Dermis blood vessel endothelial cell (primary cell): ENCODE measurements around the gene ABCC1. TPM values are rescaled to one million over a fixed set of nuclear protein-coding genes. Genes with fewer than 3 reads are reported as not detected.
"Not testable (repeated sequence)": the region's sequence is repeated elsewhere in the genome, so short reads cannot be mapped to it uniquely, and the experiment has no call there.

ENCODE experiments used
- DNase-seq: peaks from one replicate; pipeline ENCODE4 v3.0.0; 2010
- total RNA-seq: library from RNA; depleted of rRNA; stranded (reverse); fragments of >200 nt; gene quantifications from 2 replicates; pipeline ENCODE4 v1.2.3, GENCODE V29; 2014

The ABCC1 gene
- total RNA-seq, 1 donor from 2014 or later = 35.7 TPM

- DNase-seq = no peak
Measured at GRCh38 chr16:16086653-16087446, 137.4 kb downstream of the ABCC1 start.

DNA sequence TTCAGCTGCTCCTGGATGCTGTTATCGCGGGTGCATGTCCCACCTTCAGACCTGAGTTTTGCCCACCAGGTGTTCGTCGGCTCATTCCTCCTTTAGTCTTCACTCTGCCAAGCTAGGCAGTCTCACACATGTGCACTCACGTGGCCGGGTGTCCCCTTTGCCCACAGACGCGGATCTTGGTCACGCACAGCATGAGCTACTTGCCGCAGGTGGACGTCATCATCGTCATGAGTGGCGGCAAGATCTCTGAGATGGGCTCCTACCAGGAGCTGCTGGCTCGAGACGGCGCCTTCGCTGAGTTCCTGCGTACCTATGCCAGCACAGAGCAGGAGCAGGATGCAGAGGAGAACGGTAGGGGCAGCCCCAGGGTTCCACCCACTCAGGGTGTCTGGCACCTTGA is 140.8 kb downstream of the ABCC1 start:
- no peak for DNase-seq

DNA sequence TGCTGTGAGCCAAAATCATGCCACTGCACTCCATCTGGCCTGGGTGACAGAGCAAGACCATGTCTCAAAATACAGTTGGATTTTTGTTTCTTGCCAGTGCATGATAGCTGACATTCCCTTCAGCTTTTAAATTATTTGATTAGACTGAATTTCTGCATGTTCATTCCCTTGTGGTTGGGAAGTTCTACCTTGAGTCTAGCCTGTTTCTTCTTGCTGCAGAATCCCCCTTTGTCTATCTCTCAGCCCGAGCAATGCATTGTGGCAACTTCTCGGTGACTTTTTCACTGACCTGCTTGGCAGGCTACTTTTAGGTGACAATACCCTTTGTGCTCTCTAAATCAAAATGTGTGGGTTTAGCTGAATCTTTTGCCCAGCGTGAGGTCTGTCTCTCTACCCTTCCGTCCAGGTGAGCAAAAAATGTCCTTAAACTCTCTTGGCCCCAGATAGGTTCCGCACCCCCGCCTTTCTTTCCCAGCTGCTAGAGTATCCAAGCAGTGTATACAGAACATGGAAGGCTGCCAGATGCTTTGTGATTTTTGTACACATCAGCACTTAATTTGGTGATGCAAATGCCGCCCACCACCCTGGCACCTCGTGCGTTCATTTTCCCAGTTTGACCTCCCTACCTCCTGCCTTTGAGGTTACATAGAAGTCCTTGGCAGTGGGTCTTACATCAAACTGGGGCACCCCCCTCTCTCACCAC is 143.7 kb downstream of the ABCC1 start:
- DNase-seq = peak; percentile 32

- DNase-seq = no peak
Measured at GRCh38 chr16:16093628-16094332, 144.4 kb downstream of the ABCC1 start.

GRCh38 chr16:16095646-16096045 is 146.2 kb downstream of the ABCC1 start:
- no peak for DNase-seq

- no peak for DNase-seq
Measured at GRCh38 chr16:16096121-16096857, 146.9 kb downstream of the ABCC1 start.

- no peak for DNase-seq
Measured at GRCh38 chr16:16096858-16097213, 147.4 kb downstream of the ABCC1 start.

- DNase-seq = no peak
Measured at GRCh38 chr16:16099320-16099719, 149.9 kb downstream of the ABCC1 start.

DNA sequence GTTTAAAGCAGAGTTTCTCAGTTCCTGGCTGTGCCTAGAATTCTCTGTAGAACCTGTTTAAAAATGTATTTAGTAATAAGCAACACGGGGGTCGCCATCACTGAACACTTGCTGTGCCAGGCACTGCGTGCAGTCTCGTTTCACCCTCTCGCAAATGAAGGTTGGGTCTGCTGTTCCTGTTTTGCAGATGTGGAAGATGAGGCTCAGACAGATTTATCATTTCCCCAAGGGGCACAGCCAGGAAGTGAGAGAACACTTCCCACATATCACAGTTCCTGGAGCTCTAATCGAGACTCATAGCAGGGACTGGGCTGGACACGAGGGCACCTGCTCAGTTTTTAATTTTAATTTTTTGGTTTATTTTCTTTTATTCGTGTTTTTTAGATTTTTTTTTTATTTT is 151.2 kb downstream of the ABCC1 start:
- peak; percentile 38 for DNase-seq

DNA sequence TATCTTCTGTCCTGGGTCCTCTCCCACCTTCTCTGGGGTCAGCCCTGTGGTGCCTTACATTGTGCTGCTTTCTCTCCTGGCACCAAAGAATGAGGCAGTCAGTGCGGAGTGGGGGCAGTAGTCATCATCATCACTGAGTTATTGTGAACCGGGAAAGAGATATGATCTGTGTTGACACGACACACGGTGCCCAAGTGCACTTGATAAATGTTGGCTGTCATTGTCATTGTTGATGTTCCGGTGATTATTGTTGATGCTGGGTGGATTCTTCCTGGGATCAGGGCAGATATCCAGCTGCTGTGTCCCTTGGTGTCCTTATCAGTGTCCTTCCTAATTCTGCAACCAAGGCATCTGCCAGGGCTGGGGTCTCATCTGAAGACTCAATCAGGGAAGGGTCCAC is 152.2 kb downstream of the ABCC1 start:
- DNase-seq = no peak

DNA sequence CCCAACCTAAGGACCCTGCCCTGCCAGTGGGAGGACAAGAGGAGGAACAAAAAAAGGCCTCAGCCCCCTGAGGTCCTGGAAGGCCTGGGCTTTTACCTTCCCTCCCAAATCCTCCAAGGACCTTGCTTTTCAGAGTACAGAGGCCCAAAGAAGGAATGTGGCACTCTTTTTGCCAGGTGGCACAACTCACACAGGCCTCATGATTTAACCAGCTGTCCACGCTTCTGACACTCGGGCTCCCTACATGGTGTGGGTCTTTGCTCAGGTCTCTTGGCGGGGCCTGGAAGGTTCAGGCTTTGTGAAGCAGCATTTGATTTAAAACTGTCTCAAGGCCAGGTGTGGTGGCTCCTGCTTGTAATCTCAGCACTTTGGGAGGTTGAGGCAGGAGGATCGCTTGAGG is 153.3 kb downstream of the ABCC1 start:
- DNase-seq = no peak

DNA sequence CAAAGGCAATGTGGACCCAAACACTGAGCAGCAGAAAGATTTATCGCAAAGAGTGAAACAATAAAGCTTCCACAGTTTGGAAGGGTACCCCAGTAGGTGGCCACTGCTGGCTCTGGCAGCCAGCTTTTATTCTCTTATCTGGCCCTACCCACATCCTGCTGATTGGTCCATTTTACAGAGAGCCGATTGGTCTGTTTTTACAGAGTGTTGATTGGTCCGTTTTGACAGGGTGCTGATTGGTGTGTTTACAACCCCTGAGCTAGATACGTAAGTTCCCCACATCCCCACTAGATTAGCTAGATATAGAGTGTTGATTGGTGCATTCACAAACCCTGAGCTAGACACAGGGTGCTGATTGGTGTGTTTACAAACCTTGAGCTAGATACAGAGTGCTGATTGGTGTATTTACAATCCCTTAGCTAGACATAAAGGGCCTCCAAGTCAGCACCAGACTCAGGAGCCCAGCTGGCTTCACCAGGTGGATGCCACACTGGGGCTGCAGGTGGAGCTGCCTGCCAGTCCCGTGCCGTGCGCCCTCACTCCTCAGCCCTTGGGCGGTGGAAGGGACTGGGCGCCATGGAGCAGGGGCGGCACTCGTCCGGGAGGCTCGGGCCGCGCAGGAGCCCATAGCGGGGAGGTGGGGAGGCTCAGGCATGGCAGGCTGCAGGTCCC is 154.9 kb downstream of the ABCC1 start:
- DNase-seq = not testable (repeated sequence)

DNA sequence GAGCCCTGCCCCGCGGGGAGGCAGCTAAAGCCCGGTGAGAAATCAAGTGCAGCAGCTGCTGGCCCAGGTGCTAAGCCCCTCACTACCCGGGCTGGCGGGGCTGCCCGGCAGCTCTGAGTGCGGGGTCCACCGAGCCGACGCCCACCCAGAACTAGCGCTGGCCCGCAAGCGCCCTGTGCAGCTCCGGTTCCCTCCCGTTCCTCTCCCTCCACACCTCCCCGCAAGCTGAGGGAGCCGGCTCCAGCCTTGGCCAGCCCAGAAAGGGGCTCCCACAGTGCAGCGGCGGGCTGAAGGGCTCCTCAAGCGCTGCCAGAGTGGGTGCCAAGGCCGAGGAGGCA is 155.4 kb downstream of the ABCC1 start:
- DNase-seq = not testable (repeated sequence)

GRCh38 chr16:16105646-16106045 is 156.2 kb downstream of the ABCC1 start:
- no peak for DNase-seq

DNA sequence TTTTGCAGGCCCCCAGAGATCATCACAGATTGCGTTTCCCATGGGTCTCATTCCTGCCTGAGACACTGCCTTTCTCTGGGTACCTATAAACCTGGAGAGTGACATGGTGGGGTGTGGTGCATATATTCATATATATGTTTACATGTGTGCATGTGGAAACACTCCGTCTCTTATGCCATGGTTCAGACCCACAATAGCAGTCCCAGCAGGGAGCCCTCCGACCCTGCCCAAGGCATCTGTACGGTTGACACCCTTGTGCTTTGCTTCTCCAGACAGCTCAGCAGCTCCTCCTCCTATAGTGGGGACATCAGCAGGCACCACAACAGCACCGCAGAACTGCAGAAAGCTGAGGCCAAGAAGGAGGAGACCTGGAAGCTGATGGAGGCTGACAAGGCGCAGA is 157.1 kb downstream of the ABCC1 start:
- DNase-seq = no peak

DNA sequence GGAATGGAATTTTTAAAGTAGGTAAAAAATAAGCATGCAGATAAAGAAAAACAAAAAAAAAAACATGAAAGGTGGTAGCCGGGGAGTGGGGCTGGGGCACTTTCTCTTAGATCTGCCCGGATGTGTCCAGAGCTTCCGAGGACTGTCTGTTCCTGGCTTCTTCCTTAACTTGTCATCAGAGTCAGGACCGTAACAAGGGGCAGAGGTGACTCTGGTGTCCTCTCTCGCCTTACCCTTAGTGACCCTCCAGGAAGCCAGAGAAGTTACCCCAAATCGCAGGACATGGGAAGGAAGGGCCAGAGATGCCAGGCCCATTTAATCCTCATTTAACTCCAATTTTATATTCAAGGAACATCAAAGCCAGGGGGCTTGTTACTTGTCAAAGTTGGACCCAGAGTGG is 158.4 kb downstream of the ABCC1 start:
- DNase-seq = no peak

DNA sequence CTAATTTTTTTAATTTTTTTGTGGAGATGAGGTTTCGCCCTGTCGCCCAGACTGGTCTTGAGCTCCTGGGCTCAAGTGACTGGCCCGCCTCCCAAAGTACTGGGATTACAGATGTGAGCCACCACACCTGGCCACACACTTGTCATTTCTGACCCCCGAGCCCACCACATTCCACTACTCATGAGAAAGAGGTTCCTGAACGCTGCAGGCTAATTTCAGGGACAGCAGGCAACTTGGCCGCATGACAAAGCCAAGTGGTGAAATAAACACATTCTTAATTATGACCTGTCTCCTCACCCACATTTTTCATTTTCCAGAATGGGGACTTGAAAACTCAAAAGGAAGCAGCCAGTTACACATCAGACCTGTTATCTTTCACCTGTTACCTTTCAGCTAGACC is 159.3 kb downstream of the ABCC1 start:
- DNase-seq = no peak

DNA sequence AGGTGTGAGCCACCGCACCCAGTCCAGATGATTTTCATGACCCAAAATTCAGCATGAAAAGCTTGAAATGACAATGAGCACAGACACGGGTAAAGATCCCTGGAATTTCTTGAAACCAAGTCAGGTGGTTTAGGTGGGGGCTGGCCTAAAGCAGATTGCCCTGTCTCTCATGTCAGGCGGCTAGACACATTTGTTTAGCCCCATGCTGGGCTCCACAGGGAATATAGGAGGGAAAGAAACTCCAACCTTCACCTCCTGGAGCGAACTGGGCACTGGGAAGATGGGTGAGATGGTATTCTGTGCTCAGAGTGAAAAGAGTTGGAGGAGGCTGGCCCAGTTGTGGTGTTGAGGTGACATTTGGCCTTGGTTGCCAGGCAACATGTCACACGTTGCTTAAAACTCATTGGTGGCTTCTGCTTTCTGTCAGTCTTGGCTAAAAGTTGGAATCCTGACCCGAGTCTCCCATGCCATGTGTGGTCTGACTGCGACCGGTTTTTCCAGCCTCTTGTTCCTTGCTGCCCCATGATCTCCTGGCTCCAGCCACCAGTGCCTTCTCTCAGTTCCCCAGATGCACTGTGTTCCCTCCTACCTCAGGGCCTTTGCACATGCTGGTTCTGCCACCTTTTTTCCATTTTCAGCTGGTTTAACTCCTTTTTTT is 160.2 kb downstream of the ABCC1 start:
- DNase-seq = no peak

- no peak for DNase-seq
Measured at GRCh38 chr16:16110111-16110490, 160.7 kb downstream of the ABCC1 start.

DNA sequence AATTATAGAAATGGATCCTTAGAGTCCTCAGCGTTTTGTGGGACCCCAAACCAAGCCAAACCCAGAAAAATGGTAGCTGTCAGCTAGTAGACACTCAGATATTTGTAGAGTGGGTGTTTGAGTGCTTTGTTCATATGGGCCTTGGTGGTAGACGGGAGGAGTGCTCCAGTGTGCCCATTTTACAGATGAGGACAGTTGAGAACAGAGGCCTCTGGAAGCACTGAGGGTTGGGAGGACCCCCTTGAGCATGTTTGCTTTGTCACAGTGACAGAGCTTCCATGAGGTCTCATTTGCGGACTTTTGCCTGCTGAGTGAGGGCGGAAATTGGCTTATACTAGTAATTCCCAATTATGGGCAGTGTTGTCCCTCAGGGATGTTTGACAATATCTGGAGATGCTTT is 162.2 kb downstream of the ABCC1 start:
- DNase-seq = no peak

DNA sequence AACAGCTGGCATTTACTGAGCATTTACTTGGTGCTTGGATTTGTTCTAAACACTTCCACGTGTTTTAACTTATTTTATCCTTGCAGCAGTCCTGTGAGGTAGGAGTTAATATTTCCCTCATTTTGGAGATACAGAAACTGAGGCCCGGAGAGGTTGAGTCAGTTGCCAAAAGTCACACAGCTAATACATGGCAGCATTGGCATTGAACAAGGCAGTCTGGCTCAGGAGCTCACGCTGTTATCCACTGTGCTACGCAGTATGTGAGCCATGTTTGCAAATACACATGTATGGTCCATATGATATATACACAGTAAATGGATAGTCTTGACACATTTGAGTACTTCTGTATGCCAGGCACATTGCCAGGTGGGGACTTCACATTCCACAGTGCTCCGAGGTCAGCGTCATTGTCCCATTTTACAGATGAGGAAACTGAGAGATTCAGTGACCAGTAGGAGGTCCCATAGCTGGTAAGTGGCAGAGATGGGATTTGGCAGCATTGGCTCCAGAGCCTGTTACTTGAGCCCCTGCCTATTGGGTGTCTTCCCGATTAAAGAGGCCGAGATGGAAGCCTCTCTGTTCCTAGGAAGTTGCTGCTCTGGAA is 163.1 kb downstream of the ABCC1 start:
- no peak for DNase-seq

DNA sequence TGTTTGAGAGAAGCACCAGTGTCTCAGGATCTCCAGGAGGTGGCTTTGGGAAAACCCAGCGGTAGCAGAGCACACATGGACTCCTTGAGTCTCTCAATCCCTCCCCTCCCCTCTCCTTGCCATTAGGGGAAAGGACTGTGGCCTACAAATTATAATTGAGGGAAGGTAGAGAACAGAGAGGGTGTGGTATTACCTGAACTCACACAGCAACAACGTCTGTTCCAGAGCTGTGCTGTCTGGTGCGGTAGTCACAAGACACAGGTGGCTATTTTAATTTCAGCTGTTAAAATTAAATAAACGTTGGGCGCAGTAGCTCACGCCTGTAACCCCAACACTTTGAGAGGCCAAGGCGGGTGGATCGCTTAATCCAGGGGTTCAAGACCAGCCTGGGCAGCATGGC is 163.7 kb downstream of the ABCC1 start:
- DNase-seq = no peak
